Amniotic stem cell (primary cell): ENCODE data around the gene CXXC5.

Source experiments
- DNase-seq: peaks from one replicate; lab custom pipeline; 2025; lab: John Stamatoyannopoulos, UW

The CXXC5 gene

GRCh38 chr5:139651853-139652787, 4.0 kb downstream of the CXXC5 start:
- DNase-seq = peak; percentile 63

GRCh38 chr5:139652788-139653241, 4.7 kb downstream of the CXXC5 start:
- DNase-seq = no peak

GRCh38 chr5:139653616-139654015, 5.5 kb downstream of the CXXC5 start:
- DNase-seq = no peak

- no peak for DNase-seq
Observed at GRCh38 chr5:139654464-139654863, 6.3 kb downstream of the CXXC5 start.

GRCh38 chr5:139654871-139655491, 6.8 kb downstream of the CXXC5 start:
- no peak for DNase-seq

GRCh38 chr5:139655727-139656271, 7.7 kb downstream of the CXXC5 start:
- no peak for DNase-seq

GRCh38 chr5:139657363-139658321, 9.5 kb downstream of the CXXC5 start:
- no peak for DNase-seq

GRCh38 chr5:139658501-139658927, 10.4 kb downstream of the CXXC5 start:
- no peak for DNase-seq

- no peak for DNase-seq
Observed at GRCh38 chr5:139658928-139659667, 10.9 kb downstream of the CXXC5 start.

- DNase-seq = no peak
Observed at GRCh38 chr5:139659695-139660101, 11.5 kb downstream of the CXXC5 start.

- no peak for DNase-seq
Observed at GRCh38 chr5:139660105-139660922, 12.2 kb downstream of the CXXC5 start.

GRCh38 chr5:139660923-139661814, 13.0 kb downstream of the CXXC5 start:
- peak; percentile 89 for DNase-seq

- no peak for DNase-seq
Observed at GRCh38 chr5:139662617-139663016, 14.5 kb downstream of the CXXC5 start.

- no peak for DNase-seq
Observed at GRCh38 chr5:139663207-139664085, 15.3 kb downstream of the CXXC5 start.

- DNase-seq = no peak
Observed at GRCh38 chr5:139664086-139664693, 16.0 kb downstream of the CXXC5 start.

- no peak for DNase-seq
Observed at GRCh38 chr5:139664727-139665351, 16.7 kb downstream of the CXXC5 start.

GRCh38 chr5:139665626-139666025, 17.5 kb downstream of the CXXC5 start:
- DNase-seq = no peak
